ENCODE data around the gene THAP7.
A peak's percentile ranks its signal among the peaks of the same experiment; 100 is the strongest.

DNA sequence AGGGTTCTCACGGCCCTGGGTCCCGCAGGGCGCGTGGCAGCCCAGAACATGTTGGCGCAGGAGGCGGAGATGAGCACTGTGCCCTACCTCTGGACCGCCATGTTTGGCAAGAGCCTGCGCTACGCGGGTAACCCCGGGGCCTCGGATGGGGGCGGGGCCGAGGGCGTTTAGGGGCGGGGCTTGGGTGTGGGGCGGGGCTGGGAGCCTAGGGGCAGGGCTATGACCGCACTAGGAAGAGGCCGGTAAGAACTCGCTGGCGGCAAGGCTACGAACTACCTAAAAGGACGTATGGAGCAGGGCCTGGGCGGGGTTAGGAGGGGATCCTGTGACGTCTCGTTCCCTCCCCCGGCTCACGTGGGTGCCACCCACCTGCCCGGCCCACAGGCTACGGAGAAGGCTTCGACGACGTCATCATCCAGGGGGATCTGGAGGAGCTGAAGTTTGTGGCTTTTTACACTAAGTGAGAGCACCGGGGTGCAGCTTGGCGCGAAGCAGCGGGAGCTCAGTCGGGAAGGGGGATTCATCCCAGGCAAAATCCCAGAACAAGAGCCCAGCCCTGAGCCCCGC lies 22.6 kb downstream of the THAP7 start:
- TF ChIP-seq CTCF (conservative IDR thresholded peaks at IDR 0.05; ENCODE audit: low read depth in 2 of 2): no peak
- no peak for TF ChIP-seq REST (IDR thresholded peaks at IDR 0.05; ENCODE audit: unreplicated experiment)
- no peak for TF ChIP-seq EZH2 (IDR thresholded peaks at IDR 0.05; ENCODE audit: low read depth, unreplicated experiment)
- no peak for TF ChIP-seq JUNB (IDR thresholded peaks at IDR 0.05; ENCODE audit: unreplicated experiment)
- TF ChIP-seq POLR2AphosphoS5 (IDR thresholded peaks at IDR 0.05; ENCODE audit: low read depth): peak; percentile 75
- TF ChIP-seq ZNF331 (CRISPR knock-in tag; IDR thresholded peaks at IDR 0.05; ENCODE audit: low read depth): no peak
- TF ChIP-seq STAT1 (IDR thresholded peaks at IDR 0.05; ENCODE audit: unreplicated experiment): no peak
- TF ChIP-seq EZH2phosphoT487 (IDR thresholded peaks at IDR 0.05; ENCODE audit: unreplicated experiment): no peak
- TF ChIP-seq CREB1 (CRISPR knock-in tag; IDR thresholded peaks at IDR 0.05; ENCODE audit: low read depth): peak; percentile 91
